Small intestine (tissue), 7 donors: ENCODE data around the gene RBM44. TPM values are rescaled to one million over a fixed set of nuclear protein-coding genes. Genes with fewer than 3 reads are reported as not detected.

Experiments used
- DNase-seq, 2 donors: peaks; one replicate each; pipeline versions ENCODE4 v3.0.0 to v3.0.0-alpha.2; 2013
- FAIRE-seq: peaks from 2 replicates; lab custom pipeline; 2012; peaks lifted over from hg19 to GRCh38; lab: Jason Lieb, UNC
- H3K27ac ChIP-seq, 3 donors: one replicate each; pipeline ENCODE4 v1.5.1; 2013; ENCODE audit warnings: low read length in 2 of 3, mild to moderate bottlenecking in 2 of 3, control low read depth in 1 of 3, inconsistent platforms in 1 of 3, low read depth in 1 of 3, moderate library complexity in 1 of 3
- H3K27me3 ChIP-seq, 3 donors: one replicate each; pipeline ENCODE4 v1.6.1; 2013; ENCODE audit warnings: low read length in 3 of 3, inconsistent platforms in 1 of 3; ENCODE audit not compliant: control insufficient read depth in 3 of 3, insufficient read depth in 3 of 3
- H3K36me3 ChIP-seq, 3 donors: one replicate each; pipeline ENCODE4 v1.6.1; 2013; ENCODE audit warnings: low read length in 3 of 3, inconsistent platforms in 1 of 3, low read depth in 1 of 3, mild to moderate bottlenecking in 1 of 3, moderate library complexity in 1 of 3; ENCODE audit not compliant: control insufficient read depth in 3 of 3, insufficient read depth in 2 of 3
- H3K4me1 ChIP-seq, 3 donors: one replicate each; pipeline ENCODE4 v1.6.1; 2013; ENCODE audit warnings: low read length in 2 of 3, inconsistent platforms in 1 of 3, low read depth in 1 of 3, mild to moderate bottlenecking in 1 of 3, moderate library complexity in 1 of 3; ENCODE audit not compliant: control insufficient read depth in 3 of 3, insufficient read depth in 2 of 3
- H3K4me3 ChIP-seq, 3 donors: one replicate each; pipeline ENCODE4 v1.5.1; 2013; ENCODE audit warnings: low read length in 3 of 3, control low read depth in 1 of 3, inconsistent platforms in 1 of 3, low read depth in 1 of 3, mild to moderate bottlenecking in 1 of 3, moderate library complexity in 1 of 3
- H3K9me3 ChIP-seq, 2 donors: one replicate each; pipeline ENCODE4 v1.6.1; 2013; ENCODE audit warnings: low read depth in 1 of 2, low read length in 1 of 2; ENCODE audit not compliant: control insufficient read depth in 2 of 2, insufficient read depth in 1 of 2
- WGBS, 3 donors: extraction: QIAGEN DNeasy Blood & Tissue Kit; methylation state at CpG; one replicate each; pipeline ENCODE4 v1.1.7; 2013; 5-methylcytosine and 5-hydroxymethylcytosine counted together
- polyA plus RNA-seq, 4 donors: library from polyadenylated mRNA; stranded (reverse) in 3 of 4; unstranded in 1 of 4; fragments of 200-250 nt in 3 of 4; fragments of 120-200 nt in 1 of 4; gene quantifications; one replicate each; pipeline versions ENCODE4 v1.2.1 to v1.2.3, GENCODE V29; 2013
- donor health status: healthy with polysubstance abuse.
- donor health status: control.
- donor health status: control.
- donor health status: Bipolar disorder and iron deficiency.
- donor health status: healthy.

The RBM44 gene
- polyA plus RNA-seq, 4 donors: 0.12 to 0.30 (median 0.22) TPM; not detected in 1

DNA sequence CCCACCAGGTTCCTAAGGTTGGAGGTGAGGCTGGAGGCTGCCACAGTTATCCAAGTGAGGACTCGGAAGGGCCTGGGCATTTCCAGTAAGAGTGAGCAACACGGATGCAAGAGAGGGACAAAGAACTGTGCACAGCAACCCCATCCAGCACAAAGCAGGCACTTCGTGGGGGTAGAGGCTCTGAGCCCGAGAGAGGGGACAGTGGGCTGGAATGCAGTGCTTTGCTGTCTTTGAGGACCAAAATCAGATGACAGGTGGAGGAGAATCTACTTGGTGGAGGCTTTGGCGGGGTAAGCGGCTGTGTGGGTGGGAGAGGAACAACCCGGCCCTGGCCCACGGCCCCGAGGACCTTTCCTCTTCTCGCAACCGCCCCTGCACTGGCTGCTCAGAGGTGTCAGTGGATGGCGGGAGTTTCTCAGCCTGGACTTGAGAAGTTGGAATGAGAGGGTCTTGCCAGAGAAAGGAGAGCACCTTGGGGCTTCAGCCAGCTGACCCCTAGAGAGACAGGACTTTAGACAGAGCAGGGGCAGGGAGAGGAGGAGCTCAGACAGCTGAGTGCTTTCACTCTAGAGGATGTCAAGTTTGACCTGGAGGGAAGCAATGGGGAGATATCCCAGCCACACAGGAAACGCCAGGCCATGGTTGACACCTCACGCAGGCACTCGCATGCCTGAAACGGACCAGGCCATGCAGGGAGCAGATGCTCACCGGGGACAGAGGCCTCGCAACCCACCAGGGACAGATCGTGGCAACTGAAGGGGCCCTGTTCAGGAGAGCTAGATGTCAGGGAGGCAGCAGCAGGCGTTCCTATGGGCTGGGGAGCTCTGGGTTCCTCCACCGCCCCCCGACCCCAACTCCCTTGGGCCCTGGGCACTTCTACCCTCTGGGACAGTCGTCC lies 72.4 kb downstream of the RBM44 start:
- Histone ChIP-seq H3K4me1 (peaks cover 0 to 5% (median 2%) of the 10 kb centered on the region in 3 donors), H3K9me3 (no peaks in the 10 kb centered on the region), H3K36me3 (peaks cover 0 to 58% (median 0%) of the 10 kb centered on the region in 3 donors), H3K4me3 (no peak overlapping the region), H3K27ac (no peak overlapping the region), H3K27me3 (no peaks in the 10 kb centered on the region)
- no peak for DNase-seq
- WGBS, 3 donors: 74 to 83% (median 78%) methylated on average over 23 of the region's 23 CpGs
- FAIRE-seq: no peak

DNA sequence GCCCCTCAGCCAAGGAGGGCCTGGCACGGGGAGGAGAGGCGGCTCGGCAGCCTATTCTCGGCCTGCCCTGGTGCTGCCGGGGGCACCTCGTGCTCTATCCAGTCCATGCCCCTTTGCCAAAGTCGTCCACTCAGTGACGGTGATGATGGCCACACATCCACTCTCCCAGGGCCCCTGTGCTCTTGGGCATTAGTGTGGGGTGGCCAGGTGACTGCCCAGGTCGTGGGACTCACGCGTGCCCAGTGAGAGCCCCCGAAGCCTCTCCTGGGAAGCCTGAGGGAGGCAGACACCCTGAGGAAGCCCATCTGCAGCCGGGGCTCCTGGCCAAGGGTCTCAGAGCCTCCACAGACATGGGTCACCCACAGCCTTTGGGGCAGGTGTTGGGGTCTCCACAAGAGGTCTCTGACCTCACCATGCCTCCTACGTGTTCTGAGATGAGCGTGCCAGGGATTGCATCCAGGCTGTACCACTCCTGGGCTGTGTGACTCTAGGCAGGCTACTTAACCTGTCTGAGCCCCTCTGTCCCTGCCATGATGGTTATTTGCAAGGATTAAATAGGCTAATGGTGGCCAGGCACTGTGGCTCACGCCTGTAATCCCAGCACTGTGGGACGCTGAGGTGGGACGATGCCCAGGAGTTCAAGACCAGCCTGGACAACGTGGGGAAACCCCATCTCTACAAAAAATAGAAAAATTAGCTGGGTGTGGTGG lies 73.8 kb downstream of the RBM44 start:
- FAIRE-seq (no peak), DNase-seq (no peak)
- no peak overlapping the region for H3K27ac ChIP-seq
- WGBS, 3 donors: 80 to 87% (median 82%) methylated on average over 19 of the region's 19 CpGs
- H3K36me3 ChIP-seq: peaks cover 0 to 65% (median 0%) of the 10 kb centered on the region in 3 donors
- no peaks in the 10 kb centered on the region for H3K9me3 ChIP-seq
- no peaks in the 10 kb centered on the region for H3K4me1 ChIP-seq
- H3K4me3 ChIP-seq: no peak overlapping the region
- no peaks in the 10 kb centered on the region for H3K27me3 ChIP-seq

DNA sequence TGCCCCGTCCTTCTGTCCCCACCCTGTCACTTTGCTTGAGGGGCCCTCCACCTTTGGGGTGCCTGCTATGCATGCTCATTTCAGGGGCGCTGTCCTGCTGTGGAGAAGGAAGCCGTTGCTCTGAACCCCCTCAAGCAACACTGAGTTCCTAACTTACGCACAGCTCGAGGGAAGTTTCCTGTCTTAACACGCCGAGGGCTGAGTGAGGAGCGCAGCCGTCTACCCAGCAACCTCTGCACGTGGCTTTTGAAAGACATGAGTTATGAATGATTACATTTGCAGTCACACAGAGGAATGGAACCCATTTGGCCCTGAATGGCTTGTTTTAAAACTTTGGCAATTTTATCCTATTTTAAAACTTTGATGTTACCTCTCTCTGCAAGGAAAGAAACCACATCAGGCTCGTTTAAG lies 74.8 kb downstream of the RBM44 start:
- FAIRE-seq: no peak

DNA sequence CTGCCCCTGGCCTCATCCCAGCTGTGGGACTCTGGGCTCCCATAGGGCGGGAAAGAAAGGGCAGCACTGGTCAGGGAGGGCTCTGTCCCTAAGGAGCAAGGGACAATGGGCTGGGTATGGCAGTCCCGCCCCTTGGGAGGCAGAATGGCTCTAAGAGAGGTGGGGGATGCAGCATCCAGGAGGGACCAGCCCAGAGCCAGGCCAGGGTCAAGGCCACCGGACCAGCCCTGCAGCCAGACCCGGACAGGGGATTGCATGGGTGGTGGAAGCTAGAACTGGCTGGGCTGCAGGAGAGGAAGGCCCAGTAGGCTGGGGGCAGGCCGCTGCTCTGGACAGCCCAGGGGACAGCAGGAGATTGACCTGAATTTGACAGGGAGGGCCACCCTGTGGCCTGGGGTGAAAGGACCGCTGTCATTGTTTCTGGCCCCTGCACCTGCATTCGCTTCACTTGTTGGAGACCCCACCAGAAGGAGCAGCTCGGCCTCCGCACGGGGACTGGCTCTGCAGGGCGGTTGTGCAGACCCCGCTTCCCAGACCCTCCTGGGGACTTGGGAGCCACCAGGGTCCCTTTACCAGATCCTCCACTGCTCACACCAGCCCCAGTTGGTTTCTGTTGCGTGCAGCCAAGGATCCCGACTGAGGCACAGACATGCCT lies 75.4 kb downstream of the RBM44 start:
- Histone ChIP-seq H3K36me3 (peaks cover 0 to 79% (median 0%) of the 10 kb centered on the region in 3 donors), H3K27ac (no peak overlapping the region), H3K9me3 (no peaks in the 10 kb centered on the region), H3K27me3 (no peaks in the 10 kb centered on the region), H3K4me1 (no peaks in the 10 kb centered on the region), H3K4me3 (no peak overlapping the region)
- FAIRE-seq: no peak
- DNase-seq: no peak
- 86 to 95% (median 92%) methylated on average over 13 to 14 of the region's 14 CpGs for WGBS, 3 donors

More for the DNA sequence above, 74.8 kb downstream of the RBM44 start:
- H3K36me3 ChIP-seq: peaks cover 0 to 74% (median 0%) of the 10 kb centered on the region in 3 donors
- no peaks in the 10 kb centered on the region for H3K9me3 ChIP-seq
- no peak for DNase-seq
- no peaks in the 10 kb centered on the region for H3K27me3 ChIP-seq
- whole genome bisulfite sequencing, 3 donors: 46 to 65% (median 56%) methylated on average over 11 of the region's 11 CpGs
- H3K4me1 ChIP-seq: no peaks in the 10 kb centered on the region
- H3K27ac ChIP-seq: no peak overlapping the region
- H3K4me3 ChIP-seq: no peak overlapping the region

DNA sequence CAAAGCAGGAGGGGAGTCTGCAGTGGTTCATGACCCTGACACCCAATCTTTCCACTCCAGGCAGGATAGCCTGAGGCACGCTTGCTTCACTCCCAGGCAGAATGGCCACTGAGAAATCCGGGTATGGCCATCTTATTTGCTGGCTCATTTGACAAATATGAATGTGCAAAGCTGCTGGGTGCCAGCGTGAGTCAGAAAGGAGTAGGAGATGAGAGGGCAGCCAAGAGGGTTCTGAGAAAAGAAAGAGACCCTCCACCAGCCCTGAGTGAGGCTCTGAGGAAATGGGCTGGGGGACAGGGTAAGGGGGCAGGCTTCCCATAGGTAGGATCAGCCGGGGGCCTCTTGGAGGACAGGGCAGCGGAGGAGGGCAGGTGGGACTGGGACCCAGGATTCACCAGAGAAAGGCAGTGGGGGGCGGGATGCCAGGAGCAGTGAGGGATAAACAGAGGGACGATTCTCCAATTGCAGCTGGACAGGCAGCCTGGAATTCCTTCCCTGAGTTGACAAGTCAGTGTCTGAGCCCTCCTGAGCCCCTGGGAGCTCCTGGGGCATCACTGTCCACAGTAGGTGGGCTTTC lies 76.1 kb downstream of the RBM44 start:
- no peaks in the 10 kb centered on the region for H3K4me1 ChIP-seq

DNA sequence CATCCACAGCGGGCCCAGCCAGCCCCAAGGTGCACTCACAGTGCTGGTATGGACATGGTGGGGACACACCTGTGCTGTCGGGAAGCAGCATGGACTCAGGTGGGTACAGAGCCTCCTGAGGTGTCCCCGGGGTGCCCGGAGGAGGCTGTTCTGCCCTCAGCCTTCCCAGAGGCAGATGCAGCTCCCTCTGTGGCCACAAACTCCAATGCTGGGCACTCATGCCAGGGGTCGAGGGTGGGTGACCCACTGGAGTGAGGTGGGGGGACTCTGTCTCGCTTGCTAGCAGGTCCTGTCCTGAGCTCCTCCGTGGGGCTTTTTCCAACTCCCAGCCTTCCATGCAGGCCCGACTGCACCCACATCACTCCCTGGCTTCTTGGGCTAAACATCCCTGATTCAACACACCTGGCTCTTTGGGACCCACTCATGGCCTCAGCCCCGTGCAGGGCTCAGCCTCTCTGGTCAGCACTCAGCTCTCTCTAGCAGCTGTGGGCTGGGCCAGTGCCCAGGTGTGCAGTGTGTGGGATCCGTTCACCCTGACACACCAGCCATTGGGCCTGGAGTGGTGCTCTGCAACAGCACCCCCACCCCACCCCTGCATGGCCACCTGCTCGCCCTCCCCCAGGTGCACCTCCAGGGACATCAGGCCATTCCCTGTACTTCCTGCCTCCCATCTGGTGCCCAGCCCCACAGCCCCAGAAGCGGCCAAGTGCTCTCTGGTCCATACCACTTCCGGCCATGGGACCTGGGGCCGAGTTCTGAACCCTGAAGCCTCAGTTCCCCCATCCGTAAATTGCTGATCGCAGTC lies 76.9 kb downstream of the RBM44 start:
- 71 to 88% (median 80%) methylated on average over 15 to 16 of the region's 16 CpGs for WGBS, 3 donors
- Histone ChIP-seq H3K36me3 (peaks cover 0 to 79% (median 0%) of the 10 kb centered on the region in 3 donors), H3K27ac (no peak overlapping the region), H3K27me3 (no peaks in the 10 kb centered on the region), H3K4me1 (no peaks in the 10 kb centered on the region), H3K4me3 (no peak overlapping the region), H3K9me3 (no peaks in the 10 kb centered on the region)
- FAIRE-seq: no peak
- no peak for DNase-seq

More for the DNA sequence above, 76.1 kb downstream of the RBM44 start:
- FAIRE-seq: no peak
- Histone ChIP-seq H3K9me3 (no peaks in the 10 kb centered on the region), H3K36me3 (peaks cover 0 to 80% (median 0%) of the 10 kb centered on the region in 3 donors), H3K27me3 (no peaks in the 10 kb centered on the region), H3K27ac (no peak overlapping the region), H3K4me3 (no peak overlapping the region)
- WGBS, 3 donors: 76 to 84% (median 78%) methylated on average over 7 of the region's 7 CpGs
- no peak for DNase-seq

DNA sequence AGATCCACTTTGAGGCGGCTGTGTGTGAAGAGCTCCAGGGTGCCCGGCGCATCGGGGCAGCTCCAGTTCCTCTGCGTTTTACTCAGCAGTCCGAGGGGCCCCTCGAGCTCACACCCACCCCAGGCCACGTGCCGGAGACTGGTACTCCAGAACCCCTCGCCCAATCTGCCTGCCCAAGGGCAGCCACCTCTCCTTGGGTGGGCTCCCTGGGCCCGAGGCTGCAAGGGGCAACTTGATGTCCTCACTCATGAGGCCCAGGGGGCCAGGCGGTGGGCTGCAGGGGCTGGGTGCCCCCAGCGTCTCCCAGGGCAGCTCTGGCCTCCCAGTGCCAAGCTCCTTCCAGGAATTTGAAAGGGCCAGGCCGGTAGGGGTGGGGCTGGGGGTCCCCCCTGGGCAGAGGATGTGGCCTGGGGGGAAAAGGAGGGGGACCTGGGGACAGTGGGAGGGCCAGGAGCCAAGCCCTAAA lies 77.5 kb downstream of the RBM44 start:
- no peak for DNase-seq
- no peak for FAIRE-seq
- H3K4me3 ChIP-seq: no peak overlapping the region
- no peaks in the 10 kb centered on the region for H3K9me3 ChIP-seq
- H3K36me3 ChIP-seq: peaks cover 0 to 78% (median 0%) of the 10 kb centered on the region in 3 donors
- no peaks in the 10 kb centered on the region for H3K27me3 ChIP-seq
- no peaks in the 10 kb centered on the region for H3K4me1 ChIP-seq
- no peak overlapping the region for H3K27ac ChIP-seq
- 88% methylated on average over 14 of the region's 14 CpGs for WGBS, 3 donors
